Astrocyte (in vitro differentiated cells and primary cell): ENCODE data around the gene KIF26B. TPM values are rescaled to one million over a fixed set of nuclear protein-coding genes. Genes with fewer than 3 reads are reported as not detected.

Source experiments
- DNase-seq: peaks from one replicate; pipeline ENCODE4 v3.0.0-alpha.2; 2010; ENCODE audit warnings: low read depth
- FAIRE-seq: peaks from 2 replicates; lab custom pipeline; 2011; peaks lifted over from hg19 to GRCh38; lab: Jason Lieb, UNC
- H2AFZ ChIP-seq: 2 replicates; pipeline ENCODE4 v1.6.0; 2012; ENCODE audit warnings: low read depth, low read length, inconsistent platforms
- H3K27ac ChIP-seq: 2 replicates; pipeline ENCODE4 v1.5.1; 2011; ENCODE audit warnings: low read depth, low read length, inconsistent platforms
- H3K27me3 ChIP-seq: 2 replicates; pipeline ENCODE4 v1.6.0; 2011; ENCODE audit warnings: low read length, inconsistent platforms; ENCODE audit not compliant: insufficient read depth
- H3K36me3 ChIP-seq: 2 replicates; pipeline ENCODE4 v1.5.1; 2011; ENCODE audit warnings: low read length, inconsistent platforms; ENCODE audit not compliant: insufficient read depth
- H3K4me1 ChIP-seq: 2 replicates; pipeline ENCODE4 v1.5.1; 2011; ENCODE audit warnings: low read length, inconsistent platforms; ENCODE audit not compliant: insufficient read depth
- H3K4me2 ChIP-seq: 2 replicates; pipeline ENCODE4 v1.6.0; 2012; ENCODE audit warnings: low read length, inconsistent platforms
- H3K4me3 ChIP-seq: 2 replicates; pipeline ENCODE4 v1.5.1; 2011; ENCODE audit warnings: low read depth, mild to moderate bottlenecking, low read length, inconsistent platforms; ENCODE audit not compliant: insufficient read depth
- H3K79me2 ChIP-seq: 2 replicates; pipeline ENCODE4 v1.6.0; 2012; ENCODE audit warnings: mild to moderate bottlenecking, low read length, inconsistent platforms; ENCODE audit not compliant: insufficient read depth
- H3K9ac ChIP-seq: 2 replicates; pipeline ENCODE4 v1.6.0; 2012; ENCODE audit warnings: mild to moderate bottlenecking, low read length, inconsistent platforms
- H3K9me3 ChIP-seq: 2 replicates; pipeline ENCODE4 v1.5.1; 2012; ENCODE audit warnings: low read depth, mild to moderate bottlenecking, low read length, inconsistent platforms; ENCODE audit not compliant: insufficient read depth
- H4K20me1 ChIP-seq: 2 replicates; pipeline ENCODE4 v1.6.0; 2012; ENCODE audit warnings: low read length, inconsistent platforms; ENCODE audit not compliant: insufficient read depth
- H3K27ac Mint-ChIP-seq: one replicate; pipeline ENCODE4 v1.8.0; 2021; ENCODE audit warnings: mild to moderate bottlenecking, mixed read lengths; ENCODE audit not compliant: unreplicated experiment
- H3K27me3 Mint-ChIP-seq: one replicate; pipeline ENCODE4 v1.8.0; 2021; ENCODE audit warnings: low read depth, mixed read lengths; ENCODE audit not compliant: unreplicated experiment
- H3K36me3 Mint-ChIP-seq: one replicate; pipeline ENCODE4 v1.8.0; 2021; ENCODE audit warnings: low read depth, mixed read lengths; ENCODE audit not compliant: unreplicated experiment
- H3K4me1 Mint-ChIP-seq: one replicate; pipeline ENCODE4 v1.8.0; 2021; ENCODE audit warnings: low read depth, mixed read lengths; ENCODE audit not compliant: unreplicated experiment
- H3K4me3 Mint-ChIP-seq: one replicate; pipeline ENCODE4 v1.8.0; 2021; ENCODE audit warnings: mild to moderate bottlenecking, moderate library complexity, mixed read lengths; ENCODE audit not compliant: unreplicated experiment
- H3K9me3 Mint-ChIP-seq: one replicate; pipeline ENCODE4 v1.8.0; 2021; ENCODE audit warnings: mild to moderate bottlenecking, mixed read lengths; ENCODE audit not compliant: unreplicated experiment
- CTCF ChIP-seq: IDR thresholded peaks from 2 replicates; pipeline ENCODE4 v1.5.1; 2011; ENCODE audit warnings: low read depth, mild to moderate bottlenecking, inconsistent platforms, low read length, moderate library complexity; ENCODE audit not compliant: insufficient read depth
- EZH2 ChIP-seq: IDR thresholded peaks from 2 replicates; pipeline ENCODE4 v1.6.1; 2012; ENCODE audit warnings: mild to moderate bottlenecking, low read length, inconsistent platforms; ENCODE audit not compliant: insufficient read depth
- total RNA-seq: library from RNA; stranded (reverse); gene quantifications from 2 replicates; pipeline ENCODE4 v1.2.1, GENCODE V29; 2021

KIF26B gene
- total RNA-seq, 1 donor from 2014 or later: 6.8 TPM

- peaks cover 32% of the 10 kb centered on the region for H4K20me1 ChIP-seq
- H2AFZ ChIP-seq: no peak overlapping the region
- Mint-ChIP-seq H3K36me3 (peaks cover 44% of the 10 kb centered on the region), H3K27ac (no peak overlapping the region), H3K4me3 (no peak overlapping the region), H3K4me1 (no peaks in the 10 kb centered on the region), H3K9me3 (peaks cover 22% of the 10 kb centered on the region), H3K27me3 (peaks cover 2% of the 10 kb centered on the region)
- H3K27me3 ChIP-seq: no peaks in the 10 kb centered on the region
- no peak for DNase-seq
- H3K4me3 ChIP-seq: no peak overlapping the region
- H3K36me3 ChIP-seq: no peaks in the 10 kb centered on the region
- FAIRE-seq: no peak
- no peak overlapping the region for H3K27ac ChIP-seq
- no peak overlapping the region for H3K9ac ChIP-seq
- H3K4me2 ChIP-seq: no peak overlapping the region
- H3K79me2 ChIP-seq: no peaks in the 10 kb centered on the region
- H3K4me1 ChIP-seq: peaks cover 3% of the 10 kb centered on the region
- H3K9me3 ChIP-seq: no peaks in the 10 kb centered on the region
- TF ChIP-seq EZH2 (no peak), CTCF (no peak)
These were observed 14.1 kb downstream of the KIF26B start for GRCh38 chr1:245168906-245169305.

- H3K27me3 ChIP-seq: no peaks in the 10 kb centered on the region
- FAIRE-seq (no peak), DNase-seq (no peak)
- no peaks in the 10 kb centered on the region for H3K79me2 ChIP-seq
- Mint-ChIP-seq H3K4me3 (no peak overlapping the region), H3K36me3 (peaks cover 40% of the 10 kb centered on the region), H3K27me3 (peaks cover 2% of the 10 kb centered on the region), H3K9me3 (peaks cover 22% of the 10 kb centered on the region), H3K4me1 (no peaks in the 10 kb centered on the region), H3K27ac (no peak overlapping the region)
- TF ChIP-seq CTCF (no peak), EZH2 (no peak)
- H2AFZ ChIP-seq: no peak overlapping the region
- no peak overlapping the region for H3K4me3 ChIP-seq
- no peak overlapping the region for H3K4me2 ChIP-seq
- H3K9me3 ChIP-seq: no peaks in the 10 kb centered on the region
- H3K36me3 ChIP-seq: no peaks in the 10 kb centered on the region
- H3K4me1 ChIP-seq: peaks cover 3% of the 10 kb centered on the region
- peaks cover 32% of the 10 kb centered on the region for H4K20me1 ChIP-seq
- H3K9ac ChIP-seq: no peak overlapping the region
- no peak overlapping the region for H3K27ac ChIP-seq
These were observed 14.6 kb downstream of the KIF26B start for GRCh38 chr1:245169376-245169775.

GRCh38 chr1:245172026-245172425 lies 17.2 kb downstream of the KIF26B start:
- H3K4me3 ChIP-seq: no peak overlapping the region
- Mint-ChIP-seq H3K27me3 (peaks cover 2% of the 10 kb centered on the region), H3K4me3 (no peak overlapping the region), H3K36me3 (peaks cover 27% of the 10 kb centered on the region), H3K4me1 (peaks cover 2% of the 10 kb centered on the region), H3K27ac (no peak overlapping the region), H3K9me3 (peaks cover 19% of the 10 kb centered on the region)
- H3K4me2 ChIP-seq: no peak overlapping the region
- FAIRE-seq (no peak), DNase-seq (no peak)
- no peaks in the 10 kb centered on the region for H3K27me3 ChIP-seq
- H3K79me2 ChIP-seq: no peaks in the 10 kb centered on the region
- H3K36me3 ChIP-seq: no peaks in the 10 kb centered on the region
- H3K27ac ChIP-seq: no peak overlapping the region
- H3K9ac ChIP-seq: no peak overlapping the region
- peaks cover 39% of the 10 kb centered on the region for H4K20me1 ChIP-seq
- no peak overlapping the region for H2AFZ ChIP-seq
- TF ChIP-seq CTCF (no peak), EZH2 (no peak)
- H3K4me1 ChIP-seq: no peaks in the 10 kb centered on the region
- no peaks in the 10 kb centered on the region for H3K9me3 ChIP-seq
